Stimulated activated CD4-positive, alpha-beta T cell treated with anti-CD3 and anti-CD28 coated beads, Interleukin-15, amount 100 ng/mL, for 1 hour (primary cell): ENCODE results near the gene MIEN1.
"Not testable (repeated sequence)": the region's sequence is repeated elsewhere in the genome, so short reads cannot be mapped to it uniquely, and the experiment has no call there.

Source experiments
- DNase-seq, 2 donors: peaks; one replicate each; pipeline ENCODE4 v3.0.0-alpha.2; 2020; ENCODE audit warnings: low read depth in 1 of 2, low spot score in 1 of 2

MIEN1 gene

GRCh38 chr17:39740357-39741111 is 10.2 kb upstream of the MIEN1 start:
- no peak for DNase-seq

- DNase-seq: no peak
Observed at GRCh38 chr17:39739885-39740356, 9.6 kb upstream of the MIEN1 start.

- DNase-seq: no peak
Observed at GRCh38 chr17:39738983-39739884, 8.9 kb upstream of the MIEN1 start.

DNA sequence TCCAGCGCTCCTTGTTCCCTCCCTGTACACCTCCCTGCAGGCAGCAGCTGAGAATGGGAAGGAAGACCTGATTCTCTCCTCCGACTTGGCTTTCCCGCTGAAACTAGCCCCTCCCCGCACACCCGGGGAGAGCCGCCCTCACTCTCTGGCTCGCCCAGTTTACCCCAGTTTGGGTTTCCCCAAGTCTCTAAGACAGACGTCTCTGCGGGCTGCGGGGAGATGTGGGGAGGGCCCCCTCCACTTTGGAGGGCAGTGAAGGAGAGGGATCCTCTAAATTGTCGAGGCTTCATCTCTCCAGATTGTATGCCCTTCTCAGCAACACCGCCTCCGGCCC is 8.2 kb upstream of the MIEN1 start:
- DNase-seq: no peak

- DNase-seq: no peak
Observed at GRCh38 chr17:39737760-39738567, 7.6 kb upstream of the MIEN1 start, which contains the start of gene GRB7. GRB7 (plus strand) TSS chr17:39737938; CDS start chr17:39742302, 4,364 bp downstream.

GRCh38 chr17:39737206-39737759 is 7.0 kb upstream of the MIEN1 start:
- no peak for DNase-seq

DNA sequence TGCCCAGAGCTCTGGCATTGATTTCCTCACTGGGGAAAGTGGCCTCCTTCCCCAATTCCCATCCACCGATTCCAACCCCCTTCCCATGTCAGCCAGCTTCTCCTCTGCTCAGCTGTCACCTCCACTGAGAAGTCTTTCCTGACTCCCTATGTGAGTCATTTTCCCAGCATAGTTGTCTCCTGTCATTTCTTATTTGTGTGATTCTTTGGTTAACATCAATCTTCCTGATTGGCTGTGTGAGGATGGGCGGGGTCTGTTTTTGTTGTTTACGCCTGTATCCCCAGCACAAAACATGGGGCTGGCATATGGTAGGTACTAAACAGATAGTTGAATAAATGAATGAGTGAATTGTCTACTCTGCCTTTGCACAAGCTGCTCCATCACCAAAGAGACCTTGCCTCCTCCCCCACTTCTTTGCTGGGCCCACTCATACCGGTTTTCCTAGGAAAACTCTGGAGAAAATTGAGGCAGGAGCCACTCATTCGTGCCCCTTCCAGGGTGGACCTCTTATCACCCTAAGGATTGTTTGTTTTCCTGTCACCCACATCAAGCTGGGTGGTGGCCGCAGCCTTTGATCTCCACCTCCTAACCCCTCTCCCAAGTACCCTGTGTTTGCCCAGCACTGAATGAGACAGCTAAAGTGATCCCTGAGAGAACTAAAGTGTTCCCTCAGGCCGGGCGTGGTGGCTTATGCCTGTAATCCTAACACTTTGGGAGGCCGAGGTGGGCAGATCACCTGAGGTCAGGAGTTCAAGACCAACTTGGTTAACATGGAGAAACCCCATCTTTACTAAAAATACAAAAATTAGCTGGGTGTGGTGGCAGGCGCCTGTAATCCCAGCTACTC is 6.2 kb upstream of the MIEN1 start:
- DNase-seq: no peak

- DNase-seq: no peak
Observed at GRCh38 chr17:39735882-39736281, 5.5 kb upstream of the MIEN1 start.

DNA sequence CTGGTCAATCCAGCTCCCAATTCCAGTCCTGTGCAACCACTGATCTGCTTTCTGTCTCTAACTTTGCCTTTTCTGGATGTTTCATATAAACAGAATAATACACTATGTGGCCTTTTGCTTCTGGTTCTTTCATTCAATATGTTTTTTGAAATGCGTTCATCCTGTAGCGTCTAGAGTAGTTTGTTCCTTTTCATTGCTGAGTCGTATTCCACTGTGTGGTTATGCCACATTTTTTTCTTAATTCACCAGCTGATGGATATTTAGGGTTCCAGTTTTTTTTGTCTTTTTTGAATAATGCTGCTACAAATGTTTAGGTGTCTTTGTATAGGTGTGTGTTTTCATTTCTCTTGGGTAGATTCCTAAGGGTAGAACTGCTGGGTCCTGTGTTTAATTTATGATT is 2.3 kb upstream of the MIEN1 start:
- DNase-seq: no peak

DNA sequence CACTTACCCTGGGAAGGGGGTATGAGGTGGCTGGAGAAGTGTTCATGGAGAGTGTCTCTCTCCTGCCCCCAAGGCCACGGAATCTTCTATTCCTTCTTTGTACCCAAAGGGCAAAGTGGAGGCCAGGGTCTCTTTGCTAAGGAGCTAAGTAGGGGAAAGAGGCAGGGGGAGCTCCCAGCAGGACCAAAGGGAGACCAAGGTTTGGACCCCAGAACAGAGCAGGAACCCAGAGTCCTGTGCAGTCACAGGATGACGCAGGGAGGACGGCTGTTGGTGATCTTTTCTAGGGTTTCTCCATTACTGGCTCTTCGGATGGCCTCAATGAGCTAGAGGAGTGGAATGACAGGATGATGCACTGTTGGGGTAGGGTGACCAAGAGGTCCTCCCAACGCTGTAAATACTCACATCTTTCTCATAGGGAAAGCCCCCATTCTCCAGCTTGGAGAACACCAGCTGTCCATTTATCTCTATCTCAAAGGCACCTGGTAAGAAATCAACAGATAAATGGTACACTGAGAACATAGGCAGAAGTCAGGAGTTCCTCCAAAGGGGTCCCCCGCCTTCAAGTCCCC is 966 bp downstream of the MIEN1 start:
- no peak for DNase-seq

- no peak for DNase-seq
Observed at GRCh38 chr17:39727556-39727955, 2.8 kb downstream of the MIEN1 start.

- no peak for DNase-seq
Observed at GRCh38 chr17:39726617-39727016, 3.7 kb downstream of the MIEN1 start.

DNA sequence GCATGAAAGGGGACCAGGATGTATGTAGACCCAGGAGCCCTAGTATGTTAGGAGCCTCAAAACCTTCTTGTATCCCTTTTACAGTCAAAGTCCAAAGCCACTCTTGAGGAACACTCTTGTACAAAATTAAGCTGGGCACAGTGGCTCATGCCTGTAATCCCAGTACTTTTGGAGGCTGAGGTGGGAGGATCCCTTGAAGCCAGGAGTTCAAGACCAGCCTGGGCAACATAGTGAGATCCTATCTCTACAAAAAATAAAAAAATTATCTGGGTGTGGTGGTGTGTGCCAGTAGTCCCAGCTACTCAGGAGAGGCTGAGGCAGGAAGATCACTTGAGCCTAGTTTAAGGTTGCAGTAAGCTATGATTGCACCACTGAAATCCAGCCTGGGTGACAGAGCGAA is 4.4 kb downstream of the MIEN1 start:
- DNase-seq: not testable (repeated sequence)

DNA sequence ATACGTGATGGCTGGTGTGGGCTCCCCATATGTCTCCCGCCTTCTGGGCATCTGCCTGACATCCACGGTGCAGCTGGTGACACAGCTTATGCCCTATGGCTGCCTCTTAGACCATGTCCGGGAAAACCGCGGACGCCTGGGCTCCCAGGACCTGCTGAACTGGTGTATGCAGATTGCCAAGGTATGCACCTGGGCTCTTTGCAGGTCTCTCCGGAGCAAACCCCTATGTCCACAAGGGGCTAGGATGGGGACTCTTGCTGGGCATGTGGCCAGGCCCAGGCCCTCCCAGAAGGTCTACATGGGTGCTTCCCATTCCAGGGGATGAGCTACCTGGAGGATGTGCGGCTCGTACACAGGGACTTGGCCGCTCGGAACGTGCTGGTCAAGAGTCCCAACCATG is 5.6 kb downstream of the MIEN1 start:
- no peak for DNase-seq

- DNase-seq: no peak
Observed at GRCh38 chr17:39722965-39723848, 7.1 kb downstream of the MIEN1 start.

- no peak for DNase-seq
Observed at GRCh38 chr17:39722104-39722503, 8.2 kb downstream of the MIEN1 start.

DNA sequence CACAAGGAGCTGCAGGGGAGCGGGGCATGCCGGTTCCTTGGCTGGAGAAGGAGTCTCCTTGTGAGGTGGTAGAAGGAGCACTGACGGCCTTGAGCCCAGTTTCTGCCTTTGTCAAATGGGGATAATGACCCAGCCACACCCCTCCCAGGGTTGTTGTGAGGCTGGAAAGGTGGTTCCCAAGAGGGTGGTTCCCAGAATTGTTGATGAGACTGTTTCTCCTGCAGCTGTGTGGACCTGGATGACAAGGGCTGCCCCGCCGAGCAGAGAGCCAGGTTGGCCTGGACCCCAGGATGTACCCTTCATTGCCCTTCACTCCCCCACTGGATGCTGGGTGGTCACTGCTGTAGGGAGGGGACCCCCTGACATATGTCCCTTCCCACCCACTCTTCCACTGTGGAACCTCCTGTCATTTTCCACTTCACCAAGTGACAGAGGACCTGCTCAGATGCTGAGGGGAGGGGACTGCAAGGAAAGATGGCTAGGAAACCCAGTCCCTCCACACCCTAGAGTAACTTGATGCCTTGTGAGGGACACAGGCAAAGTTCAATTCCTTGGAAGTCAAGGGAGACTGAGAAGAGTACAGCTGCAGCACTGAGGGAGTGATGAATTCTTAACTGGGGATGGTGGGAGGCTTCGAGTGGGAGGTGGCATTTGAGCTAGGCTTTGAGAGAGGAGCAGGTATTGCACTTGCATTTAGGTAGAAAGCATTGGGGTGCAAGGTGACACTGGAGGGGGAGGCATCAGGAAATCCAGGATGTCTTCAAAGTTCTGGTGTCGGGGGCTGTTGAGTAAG is 10.6 kb downstream of the MIEN1 start:
- DNase-seq: no peak

- DNase-seq: no peak
Observed at GRCh38 chr17:39717660-39718059, 12.7 kb downstream of the MIEN1 start.
